Ramos (cell line): ENCODE results near the gene RAB7B.

Experiments used
- in situ Hi-C: fragments of 300-500 bp; cut with MboI; formaldehyde crosslinking; loops from one replicate; pipeline ENCODE4 v1.14.3; 2022; ENCODE audit warnings: low sequenced_read_pairs; ENCODE audit not compliant: unreplicated experiment

RAB7B gene

GRCh38 chr1:206025283-206025820 lies 22.2 kb upstream of the RAB7B start:
- in situ Hi-C loops = loop anchor here (5.0 kb wide), 1 partner anchor 82 kb away; no protein-coding TSS in a partner anchor

- in situ Hi-C loops = no loop called here
Observed at GRCh38 chr1:206023695-206024094, 20.5 kb upstream of the RAB7B start, which contains the start of gene CTSE. CTSE (minus strand) TSS chr1:206023895; CDS start chr1:206023791, 104 bp downstream.

GRCh38 chr1:206022766-206023165 lies 19.6 kb upstream of the RAB7B start:
- in situ Hi-C loops = no loop called here

DNA sequence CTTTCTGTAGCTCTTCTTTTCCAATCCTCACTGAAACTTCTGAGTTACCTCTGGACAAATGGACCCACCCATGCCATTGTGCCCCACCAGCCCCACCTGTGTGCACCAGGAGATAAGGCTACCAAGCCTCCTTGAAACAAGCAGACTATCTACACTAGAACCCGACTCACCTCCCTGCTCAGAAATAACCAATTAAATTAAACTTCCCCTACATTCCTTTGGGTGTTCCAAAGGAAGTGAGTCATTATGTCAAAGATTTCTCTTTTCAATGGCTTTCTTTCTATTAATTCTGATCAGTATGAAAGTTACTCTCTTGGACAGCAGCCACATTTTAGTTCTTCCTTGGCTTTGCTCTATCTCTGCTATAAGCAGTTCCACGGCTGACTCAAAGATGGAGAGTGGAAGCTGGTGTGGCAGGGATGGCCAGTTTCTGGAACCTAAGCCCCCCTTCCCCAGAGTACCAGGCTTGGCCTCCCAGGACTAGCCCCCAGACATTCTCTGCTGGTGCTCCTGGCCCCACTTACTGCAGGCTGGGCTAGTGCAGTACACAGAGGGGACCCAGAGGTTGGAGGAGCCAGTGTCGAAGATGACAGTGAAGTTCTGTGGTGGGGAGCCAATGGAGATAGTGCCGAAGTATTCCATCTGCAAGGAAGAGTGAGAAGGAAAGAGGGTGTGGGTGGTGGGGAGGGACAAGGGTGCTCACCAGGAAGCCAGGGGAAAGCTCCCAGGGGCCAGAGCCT lies 18.6 kb upstream of the RAB7B start:
- in situ Hi-C loops = no loop called here

- in situ Hi-C loops = no loop called here
Observed at GRCh38 chr1:206021008-206021625, 17.9 kb upstream of the RAB7B start.

DNA sequence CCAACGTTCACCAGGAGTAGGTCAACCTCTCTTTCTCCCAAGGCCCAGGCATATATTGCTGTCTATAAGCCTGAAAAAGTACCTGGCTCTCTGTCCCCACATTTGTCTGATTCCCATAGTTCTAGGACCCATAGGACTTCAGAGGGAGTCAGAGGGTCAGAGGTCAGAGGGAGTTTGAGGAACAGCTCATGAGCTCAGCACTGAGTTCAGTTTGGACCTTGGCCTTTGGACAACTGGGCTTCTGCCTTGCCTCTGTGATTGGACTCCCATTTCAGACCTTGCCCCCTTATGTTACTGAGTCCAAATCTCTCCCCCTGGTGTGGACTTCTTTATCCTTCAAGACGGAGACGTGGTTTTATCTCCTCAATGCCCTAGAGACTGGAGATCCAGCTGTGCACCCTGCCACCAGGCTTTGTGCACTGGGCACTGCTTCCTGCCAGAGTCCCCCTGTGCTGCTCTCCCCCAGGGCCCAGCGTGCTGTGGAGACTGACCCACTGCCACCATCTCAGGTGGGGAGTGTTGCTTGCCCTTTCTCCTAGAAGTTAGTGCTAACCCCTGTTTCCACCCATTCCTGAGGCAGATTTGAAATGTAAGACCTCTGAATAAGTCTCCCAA lies 17.3 kb upstream of the RAB7B start:
- in situ Hi-C loops = no loop called here

DNA sequence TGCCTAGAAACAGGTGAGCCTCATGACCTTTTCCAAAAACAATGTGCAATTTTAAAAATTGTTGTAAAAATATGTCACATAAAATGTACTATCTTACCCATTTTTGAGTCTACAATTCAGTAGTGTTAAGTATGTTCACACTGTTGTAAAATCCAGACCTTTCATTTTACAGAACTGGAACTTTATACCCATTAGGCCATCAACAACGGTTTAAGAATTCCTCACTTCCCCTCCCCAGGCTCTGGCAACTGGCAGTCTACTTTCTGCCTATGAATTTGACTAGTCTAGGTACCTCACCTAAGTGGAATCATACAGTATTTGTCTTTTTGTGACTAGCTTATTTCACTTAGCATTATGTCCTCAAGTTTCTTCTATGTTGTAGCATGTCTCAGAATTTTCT lies 11.9 kb upstream of the RAB7B start:
- in situ Hi-C loops = no loop called here

DNA sequence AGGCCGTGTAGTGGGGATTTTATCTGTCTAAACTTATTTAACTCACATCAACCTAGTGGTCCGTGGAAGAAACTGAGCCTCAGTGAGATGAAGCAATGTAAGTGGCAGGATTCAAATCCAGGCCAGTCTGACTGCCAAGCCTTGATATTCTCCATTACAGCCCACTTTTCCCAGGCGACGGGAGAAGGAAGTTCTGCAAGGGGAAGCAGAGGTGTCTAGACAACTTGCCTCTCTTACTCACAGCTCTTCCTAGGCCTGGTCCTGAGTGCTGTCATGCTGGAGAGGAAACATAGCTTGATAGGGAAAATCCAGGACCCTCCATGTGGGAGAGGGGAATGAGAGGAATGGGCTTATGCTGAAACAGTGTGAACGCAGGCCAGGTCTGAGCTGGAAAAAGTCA lies 11.4 kb upstream of the RAB7B start:
- in situ Hi-C loops = no loop called here

DNA sequence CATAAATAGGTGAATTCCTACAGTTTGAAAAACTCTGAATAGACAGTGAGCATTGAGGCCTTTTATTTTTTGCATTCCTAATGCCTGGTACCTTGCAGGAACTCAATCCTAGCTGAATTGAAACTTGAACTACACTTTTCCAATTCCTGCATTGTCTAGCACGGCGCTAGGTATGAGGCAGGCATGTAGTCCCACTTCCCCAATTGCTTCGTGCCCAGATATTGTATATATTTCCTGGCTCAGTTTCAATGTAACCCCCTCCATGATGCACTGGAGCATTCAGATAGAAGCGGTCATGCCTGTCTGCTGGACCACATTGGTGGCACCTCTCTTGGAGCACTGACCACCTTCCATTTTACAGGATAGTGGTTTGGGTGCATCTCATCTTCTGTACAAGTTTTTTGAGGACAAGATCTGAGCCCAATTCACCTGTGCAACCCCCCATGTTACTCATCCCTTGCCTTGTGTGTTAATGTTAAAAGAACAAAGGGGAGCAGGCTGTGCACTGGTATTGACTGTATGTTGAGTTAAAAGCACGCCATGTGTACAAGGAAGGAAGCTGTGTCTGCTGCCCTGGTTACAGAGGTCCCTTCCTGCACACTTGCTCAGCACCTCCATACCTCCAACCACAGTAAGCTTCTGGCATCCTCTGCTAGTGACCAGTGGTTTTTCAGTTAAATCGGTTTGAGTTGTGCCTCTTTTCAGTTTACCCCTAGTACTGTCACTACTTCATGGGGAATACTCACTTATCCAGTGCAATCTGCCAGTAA lies 10.0 kb upstream of the RAB7B start:
- in situ Hi-C loops = no loop called here

DNA sequence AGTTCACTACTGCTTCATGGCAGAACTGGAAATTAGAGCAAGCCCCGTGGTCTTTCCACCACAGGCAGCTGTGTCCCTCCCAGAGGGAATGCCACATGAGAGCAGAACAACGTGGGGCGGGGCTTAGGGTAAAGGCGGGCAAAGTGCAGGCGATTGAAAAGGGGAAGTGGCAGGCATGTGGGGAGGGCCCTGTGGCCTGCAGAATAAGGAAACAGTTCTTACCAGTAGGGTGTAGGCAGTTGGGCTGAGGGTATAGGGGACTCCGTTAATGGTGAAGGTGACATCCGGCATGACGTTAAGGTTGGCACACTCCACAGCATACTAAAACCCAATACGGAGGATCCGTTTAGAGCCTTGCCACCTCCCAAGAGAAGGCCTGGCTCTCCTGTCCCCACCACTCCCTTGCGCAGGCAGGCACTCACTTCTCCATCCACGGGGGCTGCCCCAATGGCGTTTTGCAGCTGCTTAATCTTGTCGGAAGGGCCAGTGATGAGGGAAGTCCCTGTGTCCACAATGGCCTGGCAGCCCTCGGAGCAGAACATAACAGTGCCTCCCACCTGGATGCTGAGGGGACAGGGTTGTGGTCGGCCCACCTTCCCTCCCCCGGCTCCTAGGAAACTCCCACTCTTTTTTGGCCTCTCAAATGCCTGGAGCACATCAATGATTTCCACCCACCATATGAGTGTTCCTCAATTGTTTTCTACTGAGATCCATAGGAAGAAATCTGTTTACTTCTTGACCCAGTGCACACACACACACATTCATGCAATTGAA lies 9.1 kb upstream of the RAB7B start:
- in situ Hi-C loops = no loop called here

- in situ Hi-C loops = no loop called here
Observed at GRCh38 chr1:206011057-206011456, 7.9 kb upstream of the RAB7B start.

DNA sequence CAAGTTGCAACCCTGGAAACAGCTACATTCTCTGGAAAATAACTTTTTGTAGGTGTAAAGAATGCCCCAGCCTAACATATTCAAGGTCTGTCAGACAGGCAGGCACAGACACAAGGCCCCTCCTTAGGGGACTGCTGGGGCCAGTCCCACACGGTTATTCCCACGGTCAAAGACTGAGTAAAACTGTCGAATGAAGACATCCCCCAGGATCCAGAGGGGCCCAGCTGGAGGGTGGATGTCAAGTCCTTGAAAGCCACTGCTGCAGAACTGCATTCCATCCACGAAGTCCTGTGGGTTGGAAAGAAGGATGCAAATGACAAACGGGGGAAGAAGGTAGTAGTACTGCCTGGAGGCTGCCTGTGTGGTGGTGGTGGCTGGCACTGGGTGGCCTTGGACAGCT lies 6.9 kb upstream of the RAB7B start:
- in situ Hi-C loops = no loop called here

DNA sequence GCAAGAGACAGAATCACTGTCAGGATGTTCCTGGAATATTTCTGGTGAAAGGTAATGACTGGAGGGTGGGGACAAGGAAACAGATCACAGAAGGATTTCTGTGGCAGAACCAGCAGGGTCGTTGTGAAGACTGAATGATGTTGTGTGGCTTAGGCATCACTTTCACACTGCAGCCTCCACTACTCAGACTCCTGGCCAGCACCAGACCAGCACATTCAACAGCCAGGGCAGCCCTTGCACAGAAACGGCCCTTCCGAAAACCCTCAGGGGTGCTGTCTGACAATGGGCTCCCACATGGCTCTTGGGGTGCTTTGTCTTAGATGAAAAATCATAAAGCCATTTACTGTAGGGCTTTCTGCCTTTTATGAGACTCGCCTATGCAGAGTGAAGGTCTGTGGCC lies 3.8 kb upstream of the RAB7B start:
- in situ Hi-C loops = no loop called here

DNA sequence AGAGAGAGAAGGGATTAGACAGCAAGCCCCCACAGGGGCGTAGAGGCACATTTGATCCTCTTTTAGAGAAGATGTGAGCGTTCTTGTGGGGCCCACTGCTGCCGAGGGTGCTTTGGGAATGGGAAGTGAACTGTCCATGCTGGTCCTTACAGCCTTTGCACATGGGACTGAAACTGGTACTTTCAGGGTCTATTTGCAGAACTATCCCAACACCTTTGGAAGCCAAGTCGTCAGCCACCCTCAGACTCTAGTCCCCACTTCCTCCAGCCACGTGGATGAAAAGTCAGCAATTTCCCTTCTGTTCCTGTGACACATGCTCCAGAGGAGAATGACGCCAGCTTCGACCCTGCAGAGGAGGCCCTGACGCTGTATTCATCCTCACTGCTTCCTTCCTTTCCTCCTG lies 2.6 kb upstream of the RAB7B start:
- in situ Hi-C loops = no loop called here

DNA sequence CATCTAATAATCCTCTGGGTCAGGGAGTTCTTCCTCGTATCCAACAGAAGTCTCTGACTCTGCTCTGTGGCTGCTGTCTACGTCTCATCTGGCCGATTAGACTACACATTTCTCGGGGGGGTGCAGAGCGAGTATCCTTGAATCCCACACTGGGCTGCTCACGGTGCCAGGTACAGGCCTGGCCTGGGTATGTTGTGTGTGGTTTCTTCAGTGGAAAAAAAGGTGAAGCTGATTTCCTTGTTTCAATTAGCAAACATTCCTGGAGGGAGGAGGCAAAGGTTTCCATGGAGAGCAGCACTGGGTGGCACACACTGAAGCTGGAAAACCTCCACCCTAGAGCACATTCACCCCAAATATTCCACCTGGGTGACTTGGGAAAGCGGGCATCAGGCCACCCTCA lies 2.0 kb upstream of the RAB7B start:
- in situ Hi-C loops = no loop called here

DNA sequence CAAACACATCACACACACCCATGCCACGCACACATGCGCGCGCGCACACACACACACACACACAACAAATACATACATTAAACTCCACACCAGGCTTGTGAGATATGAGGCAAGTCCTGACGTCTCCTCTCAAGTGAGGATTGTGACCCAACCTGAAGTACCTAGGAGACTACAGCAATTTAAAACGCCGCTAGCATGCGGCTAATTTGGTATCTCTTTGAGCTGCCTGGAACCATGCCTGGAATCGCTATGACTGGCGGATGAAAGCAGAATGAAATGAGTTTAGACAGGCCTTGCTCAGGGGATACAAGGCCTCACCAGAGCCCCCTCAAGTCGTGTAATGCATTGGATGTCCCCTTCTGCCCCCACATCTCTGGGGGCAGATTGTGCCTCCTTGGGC lies 1.6 kb upstream of the RAB7B start:
- in situ Hi-C loops = no loop called here

DNA sequence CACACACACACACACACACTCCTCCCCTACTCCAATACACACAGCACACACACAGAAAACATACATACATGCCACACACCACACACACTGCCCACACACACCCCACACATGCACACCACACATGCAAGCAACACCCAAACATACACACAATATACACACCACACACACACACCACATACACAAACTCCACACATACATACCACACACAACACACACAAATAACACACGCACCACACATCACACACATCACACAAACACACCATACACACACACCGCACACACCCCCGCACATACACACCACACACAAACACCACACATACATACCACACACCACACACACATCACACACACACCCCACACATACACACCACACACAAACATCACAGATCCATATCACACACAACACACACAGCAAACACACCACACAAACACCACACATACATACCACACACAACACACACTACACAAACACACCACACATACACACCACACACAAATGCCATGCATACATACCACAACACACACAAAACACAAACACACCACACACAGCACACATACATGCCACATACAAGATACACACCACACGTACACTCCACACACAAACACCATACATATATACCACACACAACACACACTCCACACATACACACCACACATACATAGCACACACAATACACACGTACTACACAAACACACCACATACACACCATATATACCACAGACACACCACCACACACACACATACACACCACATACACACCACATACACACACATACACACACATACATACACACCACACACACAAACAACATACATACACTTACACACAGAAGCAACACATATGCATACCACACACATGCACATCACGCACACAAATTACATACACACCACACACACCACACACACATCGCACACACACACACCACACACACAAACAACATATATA lies 932 bp upstream of the RAB7B start:
- in situ Hi-C loops = no loop called here

DNA sequence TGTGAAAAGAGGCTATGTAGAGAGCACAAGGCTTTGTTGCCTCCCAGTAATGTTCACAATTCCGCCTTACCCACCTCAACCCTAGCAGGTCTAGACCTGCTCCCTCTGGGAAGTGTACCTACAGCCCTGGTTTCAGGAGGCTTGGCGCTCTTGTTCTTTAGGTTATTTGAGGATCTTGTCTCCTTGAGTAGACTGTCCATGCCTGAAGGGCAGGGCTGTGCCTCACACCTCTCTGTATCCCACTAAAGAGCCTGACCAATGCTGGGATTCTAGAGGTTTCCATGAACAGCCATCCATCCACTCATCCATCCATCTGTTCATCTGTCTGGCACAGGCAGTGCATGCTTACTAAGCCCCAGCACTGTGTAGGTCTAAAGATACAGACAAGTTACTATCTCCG lies 1.0 kb downstream of the RAB7B start:
- in situ Hi-C loops = no loop called here

GRCh38 chr1:206001476-206001888 lies 1.7 kb downstream of the RAB7B start:
- in situ Hi-C loops = no loop called here
